GM18868 (cell line): ENCODE results near the gene PCDHA10.
"Not testable (repeated sequence)": the region's sequence is repeated elsewhere in the genome, so short reads cannot be mapped to it uniquely, and the experiment has no call there.

Experiments
- ATAC-seq: cut with Tn5 transposase; IDR thresholded peaks from one replicate; pipeline ENCODE4 v1.9.1; 2021; ENCODE audit warnings: mild to moderate bottlenecking, moderate library complexity; ENCODE audit not compliant: unreplicated experiment

The PCDHA10 gene

GRCh38 chr5:140855772-140856674 lies at the start of gene PCDHA10:
PCDHA10 (plus strand) TSS chr5:140855897; CDS start chr5:140856049, 152 bp downstream.
- no peak for ATAC-seq

- no peak for ATAC-seq
Observed at GRCh38 chr5:140806834-140807775, 48.6 kb upstream of the PCDHA10 start, which contains the start of gene PCDHA4. PCDHA4 (plus strand) TSS chr5:140807068.

GRCh38 chr5:140808241-140808888 lies 47.3 kb upstream of the PCDHA10 start:
- not testable (repeated sequence) for ATAC-seq

- ATAC-seq = no peak
Observed at GRCh38 chr5:140808889-140809291, 46.8 kb upstream of the PCDHA10 start.

- ATAC-seq = no peak
Observed at GRCh38 chr5:140821375-140822280, 34.1 kb upstream of the PCDHA10 start, which contains the start of gene PCDHA5. PCDHA5 (plus strand) TSS chr5:140821613.

- no peak for ATAC-seq
Observed at GRCh38 chr5:140822281-140822629, 33.4 kb upstream of the PCDHA10 start.

- ATAC-seq = not testable (repeated sequence)
Observed at GRCh38 chr5:140822969-140823368, 32.7 kb upstream of the PCDHA10 start.

GRCh38 chr5:140823475-140823874 lies 32.2 kb upstream of the PCDHA10 start:
- no peak for ATAC-seq

GRCh38 chr5:140827704-140828361 lies 27.9 kb upstream of the PCDHA10 start, which contains the start of gene PCDHA6:
PCDHA6 (plus strand) TSS chr5:140827960; CDS start chr5:140828092, 132 bp downstream.
- no peak for ATAC-seq

GRCh38 chr5:140828362-140828737 lies 27.3 kb upstream of the PCDHA10 start:
- no peak for ATAC-seq

- ATAC-seq = not testable (repeated sequence)
Observed at GRCh38 chr5:140829511-140830501, 25.9 kb upstream of the PCDHA10 start.

GRCh38 chr5:140833993-140834392 lies 21.7 kb upstream of the PCDHA10 start, which contains the start of gene PCDHA7:
PCDHA7 (plus strand) TSS chr5:140834269; CDS start chr5:140834384, 115 bp downstream.
- ATAC-seq = no peak

GRCh38 chr5:140834439-140835008 lies 21.2 kb upstream of the PCDHA10 start:
- not testable (repeated sequence) for ATAC-seq

GRCh38 chr5:140835622-140836510 lies 19.8 kb upstream of the PCDHA10 start:
- no peak for ATAC-seq

GRCh38 chr5:140840978-140841962 lies 14.4 kb upstream of the PCDHA10 start, which contains the start of gene PCDHA8:
PCDHA8 (plus strand) TSS chr5:140841187; CDS start chr5:140841322, 135 bp downstream.
- ATAC-seq = no peak
